Measurements from ENCODE around the gene DPP6. TPM values are rescaled to one million over a fixed set of nuclear protein-coding genes. Genes with fewer than 3 reads are reported as not detected.

DPP6 gene
- total and polyA plus RNA-seq, 12 donors: 0.07 to 2.1 (median 0.16) TPM; not detected in 4

DNA sequence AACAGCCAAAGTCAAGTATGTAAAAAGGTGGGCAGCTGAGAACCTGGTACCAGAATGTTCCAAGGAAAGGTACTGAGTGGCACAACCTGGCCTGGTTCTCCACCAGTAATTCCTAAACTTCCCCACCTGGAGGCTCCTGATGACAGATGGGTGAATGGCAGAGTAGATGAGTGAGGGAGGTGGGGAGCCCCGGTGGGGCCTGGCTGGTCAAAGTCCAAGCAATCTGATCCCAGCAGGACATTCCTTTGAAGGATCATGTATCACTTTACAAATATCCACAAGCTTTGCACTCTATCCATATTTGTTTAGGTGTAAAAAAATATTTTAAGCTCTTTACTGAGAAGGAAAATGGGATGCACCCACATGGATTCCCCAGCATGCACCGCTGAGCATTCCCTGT lies 250.2 kb downstream of the DPP6 start:
- WGBS, 2 donors: 67 to 72% methylated on average over 2 of the region's 2 CpGs
- intact Hi-C loops (cut with DNase I): no loop called here

DNA sequence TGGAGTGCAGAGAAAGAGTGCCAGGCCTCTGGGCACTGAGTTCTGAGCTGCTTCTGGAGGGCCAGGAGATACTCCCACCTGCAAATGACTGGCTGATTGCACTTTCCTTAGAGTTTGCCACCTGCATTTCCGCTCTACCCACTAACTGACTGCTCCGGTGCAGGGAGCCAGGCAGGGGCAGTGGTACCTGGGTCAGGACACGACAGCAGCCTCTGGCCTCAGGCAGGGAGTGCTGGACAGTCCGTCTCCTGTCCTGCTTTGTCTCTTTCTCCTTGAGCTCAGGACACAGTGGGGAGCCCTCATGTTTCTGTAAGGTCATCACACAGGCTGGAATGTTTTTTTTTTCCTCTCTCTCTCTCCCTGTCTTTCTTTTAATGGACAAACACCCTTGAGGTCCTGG lies 252.0 kb downstream of the DPP6 start:
- H3K36me3 ChIP-seq: no peaks in the 10 kb centered on the region
- TF ChIP-seq, protein P1, sequence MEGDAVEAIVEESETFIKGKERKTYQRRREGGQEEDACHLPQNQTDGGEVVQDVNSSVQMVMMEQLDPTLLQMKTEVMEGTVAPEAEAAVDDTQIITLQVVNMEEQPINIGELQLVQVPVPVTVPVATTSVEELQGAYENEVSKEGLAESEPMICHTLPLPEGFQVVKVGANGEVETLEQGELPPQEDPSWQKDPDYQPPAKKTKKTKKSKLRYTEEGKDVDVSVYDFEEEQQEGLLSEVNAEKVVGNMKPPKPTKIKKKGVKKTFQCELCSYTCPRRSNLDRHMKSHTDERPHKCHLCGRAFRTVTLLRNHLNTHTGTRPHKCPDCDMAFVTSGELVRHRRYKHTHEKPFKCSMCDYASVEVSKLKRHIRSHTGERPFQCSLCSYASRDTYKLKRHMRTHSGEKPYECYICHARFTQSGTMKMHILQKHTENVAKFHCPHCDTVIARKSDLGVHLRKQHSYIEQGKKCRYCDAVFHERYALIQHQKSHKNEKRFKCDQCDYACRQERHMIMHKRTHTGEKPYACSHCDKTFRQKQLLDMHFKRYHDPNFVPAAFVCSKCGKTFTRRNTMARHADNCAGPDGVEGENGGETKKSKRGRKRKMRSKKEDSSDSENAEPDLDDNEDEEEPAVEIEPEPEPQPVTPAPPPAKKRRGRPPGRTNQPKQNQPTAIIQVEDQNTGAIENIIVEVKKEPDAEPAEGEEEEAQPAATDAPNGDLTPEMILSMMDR (IDR thresholded peaks at IDR 0.05): no peak
- no peak overlapping the region for H3K4me3 ChIP-seq
- 47 to 57% methylated on average over 4 of the region's 4 CpGs for WGBS, 2 donors
- no peak overlapping the region for H3K27ac ChIP-seq
- H3K4me1 ChIP-seq: no peaks in the 10 kb centered on the region
- H3K27me3 ChIP-seq: peaks cover 0 to 49% (median 13%) of the 10 kb centered on the region in 7 donors
- no peaks in the 10 kb centered on the region for H3K9me3 ChIP-seq
- no peak for ATAC-seq
- intact Hi-C loops (cut with DNase I): no loop called here
- no peak for DNase-seq

More for the DNA sequence above, 250.2 kb downstream of the DPP6 start:
- peaks cover 0 to 45% (median 13%) of the 10 kb centered on the region in 7 donors for H3K27me3 ChIP-seq
- no peak for DNase-seq
- H3K4me3 ChIP-seq: no peak overlapping the region
- no peaks in the 10 kb centered on the region for H3K9me3 ChIP-seq
- no peaks in the 10 kb centered on the region for H3K4me1 ChIP-seq
- no peaks in the 10 kb centered on the region for H3K36me3 ChIP-seq
- TF ChIP-seq, protein P1 (IDR thresholded peaks at IDR 0.05): no peak
- no peak for ATAC-seq
- no peak overlapping the region for H3K27ac ChIP-seq

DNA sequence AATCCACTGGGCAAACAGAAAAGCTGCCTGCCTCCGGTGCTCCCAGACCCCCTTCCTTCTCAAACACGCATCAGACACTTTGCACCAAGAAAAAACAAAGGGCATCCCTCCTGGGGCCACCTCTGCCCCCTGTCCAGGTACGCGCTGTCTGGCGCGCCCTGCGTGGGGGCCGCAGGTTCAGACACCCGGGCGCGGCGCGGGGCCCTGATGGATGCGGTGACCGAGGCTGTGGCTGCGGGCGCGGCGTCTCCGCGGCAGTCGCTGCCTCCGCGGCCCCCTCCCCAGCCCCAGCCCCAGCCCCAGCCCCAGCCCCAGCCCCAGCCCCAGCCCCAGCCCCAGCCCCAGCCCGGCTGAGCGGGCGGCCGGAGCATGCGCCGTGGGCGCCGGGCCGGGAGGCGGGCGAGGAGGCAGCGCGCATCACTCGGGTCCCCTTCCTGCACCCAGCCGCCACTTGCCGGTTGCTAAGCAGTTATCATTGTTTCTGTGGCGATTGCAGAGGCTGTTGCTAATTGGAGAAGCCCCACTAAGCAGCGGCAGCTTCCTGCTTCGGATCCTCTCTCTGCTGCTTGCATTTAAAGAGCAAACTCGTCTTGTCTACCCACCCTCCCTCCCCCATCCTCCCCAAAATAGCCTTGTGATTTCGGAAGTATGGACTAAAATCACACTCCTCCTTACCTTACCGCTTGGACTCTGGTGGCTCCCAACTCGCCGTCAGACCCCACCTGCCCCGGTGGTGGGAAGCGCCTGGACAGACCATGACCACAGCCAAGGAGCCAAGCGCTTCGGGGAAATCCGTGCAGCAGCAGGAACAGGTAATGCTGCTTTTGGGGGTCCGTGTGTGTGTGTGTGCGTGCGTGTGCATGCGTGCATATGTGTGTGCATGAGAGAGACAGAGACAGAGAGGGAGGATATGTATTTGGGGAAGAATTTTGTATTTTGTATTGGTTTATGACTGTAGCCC lies 252.8 kb downstream of the DPP6 start:
- DNase-seq (no peak), ATAC-seq (peak in 3 of 8 donors; percentile 41 to 62 (median 47))
- peaks cover 0 to 49% (median 13%) of the 10 kb centered on the region in 7 donors for H3K27me3 ChIP-seq
- 4 to 7% methylated on average over 56 to 57 of the region's 57 CpGs for WGBS, 2 donors
- H3K4me1 ChIP-seq: no peaks in the 10 kb centered on the region
- no peaks in the 10 kb centered on the region for H3K9me3 ChIP-seq
- intact Hi-C loops (cut with DNase I): no loop called here
- TF ChIP-seq, protein P1 (IDR thresholded peaks at IDR 0.05): no peak
- H3K4me3 ChIP-seq: no peak overlapping the region
- no peaks in the 10 kb centered on the region for H3K36me3 ChIP-seq
- H3K27ac ChIP-seq: no peak overlapping the region

DNA sequence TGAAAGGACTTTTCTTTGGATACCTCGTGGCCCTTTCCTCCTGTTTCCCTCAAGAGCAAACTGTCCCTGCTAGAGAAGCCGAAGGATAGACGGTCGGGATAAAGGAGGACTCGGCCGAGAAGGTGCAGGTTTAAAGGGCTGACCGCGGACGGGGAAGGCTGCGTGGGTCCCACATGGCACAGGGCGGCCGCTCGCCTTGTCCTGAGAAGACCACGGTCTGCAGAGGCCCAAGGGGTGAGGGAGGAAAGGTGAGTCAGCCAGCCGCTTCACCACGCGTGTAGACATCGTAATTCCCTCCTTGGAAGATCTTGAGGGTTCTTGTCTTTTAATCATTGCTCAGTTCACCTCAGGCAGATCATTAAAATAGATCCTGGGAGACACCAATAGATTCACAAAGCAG lies 253.8 kb downstream of the DPP6 start:
- peaks cover 0 to 53% (median 13%) of the 10 kb centered on the region in 7 donors for H3K27me3 ChIP-seq
- no peaks in the 10 kb centered on the region for H3K4me1 ChIP-seq
- no peaks in the 10 kb centered on the region for H3K36me3 ChIP-seq
- no peak for ATAC-seq
- DNase-seq: no peak
- 84 to 89% methylated on average over 18 of the region's 18 CpGs for WGBS, 2 donors
- H3K4me3 ChIP-seq: no peak overlapping the region
- H3K27ac ChIP-seq: no peak overlapping the region
- TF ChIP-seq, protein P1 (IDR thresholded peaks at IDR 0.05): no peak
- intact Hi-C loops (cut with DNase I): no loop called here
- H3K9me3 ChIP-seq: no peaks in the 10 kb centered on the region
